ENCODE results near the gene WDR90.

WDR90 gene

GRCh38 chr16:707062-707538 lies 57.9 kb downstream of the WDR90 start:
- no peak overlapping the region for H3K27ac ChIP-seq (ENCODE audit: low read depth, low read length)
- H3K9me2 ChIP-seq (replicated peaks; ENCODE audit: control insufficient read depth, low read length): no peaks in the 10 kb centered on the region
- no peak overlapping the region for H3K4me3 ChIP-seq (ENCODE audit: low read length)
- 0 out of 2 replicates have a peak, but pooled peaks cover 4% of the 10 kb centered on the region for H4K20me1 ChIP-seq (ENCODE audit: control insufficient read depth, insufficient read depth, low read depth, low read length)
- no peaks in the 10 kb centered on the region for H3K9me3 ChIP-seq (ENCODE audit: control insufficient read depth, insufficient read depth, low read length)
- H3K36me3 ChIP-seq (ENCODE audit: control insufficient read depth, low read length): no peaks in the 10 kb centered on the region
- peaks cover 66% of the 10 kb centered on the region for H3K27me3 ChIP-seq (ENCODE audit: control insufficient read depth, low read length)
- no peak overlapping the region for H3K4me2 ChIP-seq (ENCODE audit: low read length)
- no peak for TF ChIP-seq EZH2phosphoT487 (IDR thresholded peaks at IDR 0.05; ENCODE audit: borderline replicate concordance, low read length)
- TF ChIP-seq CTCF (IDR thresholded peaks at IDR 0.05; ENCODE audit: low read depth, low read length, poor library complexity, severe bottlenecking): no peak
- no peaks in the 10 kb centered on the region for H3K79me2 ChIP-seq (ENCODE audit: control insufficient read depth, low read length)
- H3F3A ChIP-seq (ENCODE audit: control insufficient read depth, insufficient read depth): no peaks in the 10 kb centered on the region
- peaks cover 4% of the 10 kb centered on the region; the same call in 1 of the 2 replicates for H3K4me1 ChIP-seq (ENCODE audit: control insufficient read depth, low read length)

GRCh38 chr16:708019-708418 lies 58.9 kb downstream of the WDR90 start:
- Histone ChIP-seq H3K36me3 (ENCODE audit: control insufficient read depth, low read length) (no peaks in the 10 kb centered on the region), H3K27ac (ENCODE audit: low read depth, low read length) (no peak overlapping the region), H3K4me2 (ENCODE audit: low read length) (no peak overlapping the region), H3K79me2 (ENCODE audit: control insufficient read depth, low read length) (no peaks in the 10 kb centered on the region), H3F3A (ENCODE audit: control insufficient read depth, insufficient read depth) (0 out of 2 replicates have a peak, but pooled peaks cover 2% of the 10 kb centered on the region), H3K9me3 (ENCODE audit: control insufficient read depth, insufficient read depth, low read length) (no peaks in the 10 kb centered on the region), H3K27me3 (ENCODE audit: control insufficient read depth, low read length) (peaks cover 57% of the 10 kb centered on the region), H3K9me2 (replicated peaks; ENCODE audit: control insufficient read depth, low read length) (no peaks in the 10 kb centered on the region), H4K20me1 (ENCODE audit: control insufficient read depth, insufficient read depth, low read depth, low read length) (0 out of 2 replicates have a peak, but pooled peaks cover 4% of the 10 kb centered on the region), H3K4me1 (ENCODE audit: control insufficient read depth, low read length) (peaks cover 4% of the 10 kb centered on the region; the same call in 1 of the 2 replicates), H3K4me3 (ENCODE audit: low read length) (no peak overlapping the region)
- TF ChIP-seq EZH2phosphoT487 (IDR thresholded peaks at IDR 0.05; ENCODE audit: borderline replicate concordance, low read length) (no peak), CTCF (IDR thresholded peaks at IDR 0.05; ENCODE audit: low read depth, low read length, poor library complexity, severe bottlenecking) (no peak)

- H3K9me2 ChIP-seq (replicated peaks; ENCODE audit: control insufficient read depth, low read length): no peaks in the 10 kb centered on the region
- H3F3A ChIP-seq (ENCODE audit: control insufficient read depth, insufficient read depth): 0 out of 2 replicates have a peak, but pooled peaks cover 2% of the 10 kb centered on the region
- TF ChIP-seq EZH2phosphoT487 (IDR thresholded peaks at IDR 0.05; ENCODE audit: borderline replicate concordance, low read length) (no peak), CTCF (IDR thresholded peaks at IDR 0.05; ENCODE audit: low read depth, low read length, poor library complexity, severe bottlenecking) (no peak)
- H3K36me3 ChIP-seq (ENCODE audit: control insufficient read depth, low read length): no peaks in the 10 kb centered on the region
- peaks cover 4% of the 10 kb centered on the region for H3K4me1 ChIP-seq (ENCODE audit: control insufficient read depth, low read length)
- no peak overlapping the region for H3K27ac ChIP-seq (ENCODE audit: low read depth, low read length)
- H3K4me2 ChIP-seq (ENCODE audit: low read length): no peak overlapping the region
- H3K79me2 ChIP-seq (ENCODE audit: control insufficient read depth, low read length): no peaks in the 10 kb centered on the region
- no peak overlapping the region for H3K4me3 ChIP-seq (ENCODE audit: low read length)
- no peaks in the 10 kb centered on the region for H3K9me3 ChIP-seq (ENCODE audit: control insufficient read depth, insufficient read depth, low read length)
- H3K27me3 ChIP-seq (ENCODE audit: control insufficient read depth, low read length): peaks cover 49% of the 10 kb centered on the region
- H4K20me1 ChIP-seq (ENCODE audit: control insufficient read depth, insufficient read depth, low read depth, low read length): 0 out of 2 replicates have a peak, but pooled peaks cover 4% of the 10 kb centered on the region
Observed at GRCh38 chr16:708959-709358, 59.8 kb downstream of the WDR90 start.
